WTC11 (cell line): ENCODE data around the gene MAP6D1. TPM values are rescaled to one million over a fixed set of nuclear protein-coding genes. Genes with fewer than 3 reads are reported as not detected.

Experiments
- ATAC-seq: fragments of 200-7000 bp; cut with Tn5 transposase; 2 replicates; pipeline ENCODE4 v1.10.0; 2021; ENCODE audit warnings: mild to moderate bottlenecking, moderate library complexity
- CTCF ChIA-PET: fragments of 300-600 bp; sonication (Branson Sonifier 250); formaldehyde crosslinking; loops from one replicate; lab custom pipeline; 2021; ENCODE audit warnings: antibody characterized with exemption; lab: Charles Lee
- POLR2A ChIA-PET: fragments of 350-600 bp; sonication (Branson Sonifier 250); formaldehyde crosslinking; loops from one replicate; lab custom pipeline; 2021; ENCODE audit warnings: antibody characterized with exemption; lab: Charles Lee
- DNase-seq: peaks from one replicate; pipeline ENCODE4 v3.0.0; 2021; ENCODE audit warnings: low spot score
- H3K27ac Mint-ChIP-seq: 2 replicates; pipeline ENCODE4 v1.8.0; 2021; ENCODE audit warnings: mixed read lengths
- H3K27me3 Mint-ChIP-seq: 2 replicates; pipeline ENCODE4 v1.8.0; 2021; ENCODE audit warnings: low read depth, mild to moderate bottlenecking, moderate library complexity, mixed read lengths
- H3K36me3 Mint-ChIP-seq: 2 replicates; pipeline ENCODE4 v1.8.0; 2021; ENCODE audit warnings: mixed read lengths
- H3K4me1 Mint-ChIP-seq: 2 replicates; pipeline ENCODE4 v1.8.0; 2022; ENCODE audit warnings: mixed read lengths
- H3K4me3 Mint-ChIP-seq: 2 replicates; pipeline ENCODE4 v1.8.0; 2021; ENCODE audit warnings: mild to moderate bottlenecking, moderate library complexity, mixed read lengths
- H3K9me3 Mint-ChIP-seq: 2 replicates; pipeline ENCODE4 v1.8.0; 2021; ENCODE audit warnings: mixed read lengths
- ATF1 ChIP-seq: sonication (generic); formaldehyde crosslinking; IDR thresholded peaks from 2 replicates; pipeline ENCODE4 v1.8.1; 2023; ENCODE audit warnings: mild to moderate bottlenecking, moderate library complexity, missing genetic modification reagents
- CREM ChIP-seq: sonication (generic); formaldehyde crosslinking; IDR thresholded peaks from 2 replicates; pipeline ENCODE4 v1.8.1; 2022; ENCODE audit warnings: mild to moderate bottlenecking, missing genetic modification reagents, moderate library complexity
- ETV6 ChIP-seq: sonication (generic); formaldehyde crosslinking; IDR thresholded peaks from 2 replicates; pipeline ENCODE4 v1.8.1; 2022; ENCODE audit warnings: mild to moderate bottlenecking, missing genetic modification reagents
- JAZF1 ChIP-seq: fragments of 250-450 bp; sonication (Bioruptor Pico); IDR thresholded peaks from 2 replicates; pipeline ENCODE4 v1.9.0; 2021; ENCODE audit warnings: moderate library complexity, mild to moderate bottlenecking, inconsistent platforms
- KAT7 ChIP-seq: sonication (generic); formaldehyde crosslinking; IDR thresholded peaks from 2 replicates; pipeline ENCODE4 v1.8.1; 2023; ENCODE audit warnings: missing genetic modification reagents, mild to moderate bottlenecking, borderline replicate concordance
- NFE2L1 ChIP-seq: sonication (generic); formaldehyde crosslinking; IDR thresholded peaks from 2 replicates; pipeline ENCODE4 v1.8.1; 2023; ENCODE audit warnings: missing genetic modification reagents
- NR2C2 ChIP-seq: sonication (generic); formaldehyde crosslinking; IDR thresholded peaks from 2 replicates; pipeline ENCODE4 v1.8.0; 2022; ENCODE audit warnings: mild to moderate bottlenecking, missing genetic modification reagents
- RELA ChIP-seq: sonication (generic); formaldehyde crosslinking; IDR thresholded peaks from 2 replicates; pipeline ENCODE4 v1.8.1; 2022; ENCODE audit warnings: missing genetic modification reagents, mild to moderate bottlenecking, borderline replicate concordance
- TCF7 ChIP-seq: sonication (generic); formaldehyde crosslinking; IDR thresholded peaks from 2 replicates; pipeline ENCODE4 v1.8.0; 2022; ENCODE audit warnings: mild to moderate bottlenecking, low read depth, missing genetic modification reagents, moderate library complexity
- ZNF232 ChIP-seq: sonication (generic); formaldehyde crosslinking; IDR thresholded peaks from 2 replicates; pipeline ENCODE4 v1.8.0; 2022; ENCODE audit warnings: mild to moderate bottlenecking, missing genetic modification reagents
- ZNF263 ChIP-seq: sonication (generic); formaldehyde crosslinking; IDR thresholded peaks from 2 replicates; pipeline ENCODE4 v1.8.1; 2022; ENCODE audit warnings: low read depth, mild to moderate bottlenecking, moderate library complexity, missing genetic modification reagents
- ZNF416 ChIP-seq: fragments of 250-450 bp; sonication (Bioruptor Pico); IDR thresholded peaks from 2 replicates; pipeline ENCODE4 v1.9.0; 2021; ENCODE audit warnings: mild to moderate bottlenecking, inconsistent platforms
- ZNF423 ChIP-seq: fragments of 250-450 bp; sonication (Bioruptor Pico); IDR thresholded peaks from 2 replicates; pipeline ENCODE4 v2.1.2; 2022; ENCODE audit warnings: mild to moderate bottlenecking, moderate library complexity
- total RNA-seq: library from RNA; stranded (reverse); gene quantifications from 3 replicates; pipeline ENCODE4 v1.2.3, GENCODE V29; 2021
- TF ChIP-seq, protein P1 (sequence below): sonication (generic); formaldehyde crosslinking; IDR thresholded peaks from 2 replicates; pipeline ENCODE4 v1.8.1; 2023; ENCODE audit warnings: mild to moderate bottlenecking, missing genetic modification reagents, moderate library complexity
- TF ChIP-seq, protein P2 (sequence below): sonication (generic); formaldehyde crosslinking; IDR thresholded peaks from 2 replicates; pipeline ENCODE4 v1.8.1; 2023; ENCODE audit warnings: mild to moderate bottlenecking, missing genetic modification reagents, moderate library complexity
- TF ChIP-seq, protein P3 (sequence below): fragments of 250-450 bp; sonication (Bioruptor Pico); conservative IDR thresholded peaks from 2 replicates; pipeline ENCODE4 v1.9.0; 2021; ENCODE audit warnings: mild to moderate bottlenecking
- TF ChIP-seq, protein P4 (sequence below): sonication (generic); formaldehyde crosslinking; IDR thresholded peaks from 2 replicates; pipeline ENCODE4 v1.8.0; 2022; ENCODE audit warnings: mild to moderate bottlenecking, missing genetic modification reagents
- TF ChIP-seq, protein P5 (sequence below): sonication (generic); formaldehyde crosslinking; IDR thresholded peaks from 2 replicates; pipeline ENCODE4 v1.8.0; 2023; ENCODE audit warnings: mild to moderate bottlenecking, missing genetic modification reagents
- TF ChIP-seq, protein P6 (sequence below): sonication (generic); formaldehyde crosslinking; conservative IDR thresholded peaks from 2 replicates; pipeline ENCODE4 v1.8.1; 2023; ENCODE audit warnings: mild to moderate bottlenecking, low read depth, missing genetic modification reagents, moderate library complexity
- TF ChIP-seq, protein P7 (sequence below): sonication (generic); formaldehyde crosslinking; IDR thresholded peaks from 2 replicates; pipeline ENCODE4 v1.8.0; 2023; ENCODE audit warnings: missing genetic modification reagents

MAP6D1 gene
- total RNA-seq, 1 experiment from 2014 or later, result 6.3 TPM

DNA sequence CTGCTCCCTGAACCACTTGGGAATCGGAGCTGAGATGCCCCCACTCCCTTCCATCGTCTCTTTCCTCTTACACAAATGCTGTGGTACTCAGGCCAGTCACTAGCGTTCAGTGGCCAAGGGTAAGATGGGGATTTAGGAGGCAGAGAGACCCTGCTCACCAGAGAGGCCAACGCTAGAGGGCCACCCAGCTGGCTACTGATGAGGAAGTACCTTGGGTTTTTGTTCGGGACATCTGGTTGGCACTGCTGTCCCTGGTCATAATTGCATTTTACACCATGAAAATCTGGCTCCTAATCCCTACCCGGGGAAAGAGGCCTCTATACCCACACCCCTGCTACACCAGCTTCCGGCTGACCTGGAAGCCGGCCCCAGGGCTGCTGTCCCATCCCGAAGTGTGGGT, 7.7 kb downstream of the MAP6D1 start:
- Mint-ChIP-seq H3K27me3 (peaks cover 2% of the 10 kb centered on the region; the same call in 1 of the 2 replicates), H3K36me3 (peaks cover 16% of the 10 kb centered on the region), H3K4me1 (peaks cover 4% of the 10 kb centered on the region; the same call in 1 of the 2 replicates), H3K4me3 (no peak overlapping the region), H3K27ac (no peak overlapping the region), H3K9me3 (no peaks in the 10 kb centered on the region)
- DNase-seq (no peak), ATAC-seq (no peak)
- ChIA-PET POLR2A (no interaction called here), CTCF (interaction anchor here (0.6 kb wide), 1 partner anchor 102 kb away, joined by 3 read pairs; no protein-coding TSS in a partner anchor)
- TF ChIP-seq, protein P1, sequence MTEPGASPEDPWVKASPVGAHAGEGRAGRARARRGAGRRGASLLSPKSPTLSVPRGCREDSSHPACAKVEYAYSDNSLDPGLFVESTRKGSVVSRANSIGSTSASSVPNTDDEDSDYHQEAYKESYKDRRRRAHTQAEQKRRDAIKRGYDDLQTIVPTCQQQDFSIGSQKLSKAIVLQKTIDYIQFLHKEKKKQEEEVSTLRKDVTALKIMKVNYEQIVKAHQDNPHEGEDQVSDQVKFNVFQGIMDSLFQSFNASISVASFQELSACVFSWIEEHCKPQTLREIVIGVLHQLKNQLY (CRISPR knock-in tag), result no peak
- TF ChIP-seq, protein P2, sequence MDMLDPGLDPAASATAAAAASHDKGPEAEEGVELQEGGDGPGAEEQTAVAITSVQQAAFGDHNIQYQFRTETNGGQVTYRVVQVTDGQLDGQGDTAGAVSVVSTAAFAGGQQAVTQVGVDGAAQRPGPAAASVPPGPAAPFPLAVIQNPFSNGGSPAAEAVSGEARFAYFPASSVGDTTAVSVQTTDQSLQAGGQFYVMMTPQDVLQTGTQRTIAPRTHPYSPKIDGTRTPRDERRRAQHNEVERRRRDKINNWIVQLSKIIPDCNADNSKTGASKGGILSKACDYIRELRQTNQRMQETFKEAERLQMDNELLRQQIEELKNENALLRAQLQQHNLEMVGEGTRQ, result no peak
- TF ChIP-seq, protein P3, sequence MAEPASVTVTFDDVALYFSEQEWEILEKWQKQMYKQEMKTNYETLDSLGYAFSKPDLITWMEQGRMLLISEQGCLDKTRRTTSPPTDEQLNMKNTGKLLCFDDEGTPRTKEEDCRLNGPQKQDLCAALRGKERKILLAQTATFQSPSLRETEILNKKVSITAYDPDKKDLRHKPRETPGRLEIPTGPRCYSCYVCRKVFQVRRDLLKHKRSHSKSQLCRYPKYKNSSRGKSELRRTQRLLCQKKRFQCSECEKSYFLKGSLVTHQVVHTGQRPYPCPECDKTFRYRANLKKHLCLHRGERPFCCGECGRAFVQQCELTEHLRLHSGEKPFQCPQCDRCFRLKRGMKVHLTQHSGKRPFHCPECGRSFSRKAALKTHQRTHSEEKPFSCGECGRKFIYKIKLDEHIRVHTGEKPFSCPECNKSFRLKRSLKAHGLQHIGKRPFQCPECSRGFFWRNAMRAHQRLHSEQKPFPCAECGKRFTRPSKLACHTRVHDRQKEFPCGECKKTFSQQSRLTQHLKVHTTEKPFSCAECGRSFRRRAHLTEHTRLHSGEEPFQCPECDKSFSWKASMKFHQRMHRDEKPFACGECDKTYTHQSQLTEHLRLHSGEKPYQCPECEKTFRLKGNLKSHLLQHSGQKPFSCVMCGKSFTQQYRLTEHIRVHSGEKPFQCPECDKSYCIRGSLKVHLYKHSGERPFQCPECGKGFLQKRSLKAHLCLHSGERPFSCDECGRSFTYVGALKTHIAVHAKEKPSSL (CRISPR knock-in tag), result no peak
- TF ChIP-seq, protein P4, sequence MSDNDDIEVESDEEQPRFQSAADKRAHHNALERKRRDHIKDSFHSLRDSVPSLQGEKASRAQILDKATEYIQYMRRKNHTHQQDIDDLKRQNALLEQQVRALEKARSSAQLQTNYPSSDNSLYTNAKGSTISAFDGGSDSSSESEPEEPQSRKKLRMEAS (CRISPR knock-in tag), result no peak
- TF ChIP-seq NFE2L1 (no peak), TCF7 (CRISPR knock-in tag) (no peak), ETV6 (CRISPR knock-in tag) (no peak)
- TF ChIP-seq, protein P5, sequence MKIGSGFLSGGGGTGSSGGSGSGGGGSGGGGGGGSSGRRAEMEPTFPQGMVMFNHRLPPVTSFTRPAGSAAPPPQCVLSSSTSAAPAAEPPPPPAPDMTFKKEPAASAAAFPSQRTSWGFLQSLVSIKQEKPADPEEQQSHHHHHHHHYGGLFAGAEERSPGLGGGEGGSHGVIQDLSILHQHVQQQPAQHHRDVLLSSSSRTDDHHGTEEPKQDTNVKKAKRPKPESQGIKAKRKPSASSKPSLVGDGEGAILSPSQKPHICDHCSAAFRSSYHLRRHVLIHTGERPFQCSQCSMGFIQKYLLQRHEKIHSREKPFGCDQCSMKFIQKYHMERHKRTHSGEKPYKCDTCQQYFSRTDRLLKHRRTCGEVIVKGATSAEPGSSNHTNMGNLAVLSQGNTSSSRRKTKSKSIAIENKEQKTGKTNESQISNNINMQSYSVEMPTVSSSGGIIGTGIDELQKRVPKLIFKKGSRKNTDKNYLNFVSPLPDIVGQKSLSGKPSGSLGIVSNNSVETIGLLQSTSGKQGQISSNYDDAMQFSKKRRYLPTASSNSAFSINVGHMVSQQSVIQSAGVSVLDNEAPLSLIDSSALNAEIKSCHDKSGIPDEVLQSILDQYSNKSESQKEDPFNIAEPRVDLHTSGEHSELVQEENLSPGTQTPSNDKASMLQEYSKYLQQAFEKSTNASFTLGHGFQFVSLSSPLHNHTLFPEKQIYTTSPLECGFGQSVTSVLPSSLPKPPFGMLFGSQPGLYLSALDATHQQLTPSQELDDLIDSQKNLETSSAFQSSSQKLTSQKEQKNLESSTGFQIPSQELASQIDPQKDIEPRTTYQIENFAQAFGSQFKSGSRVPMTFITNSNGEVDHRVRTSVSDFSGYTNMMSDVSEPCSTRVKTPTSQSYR, result no peak

DNA sequence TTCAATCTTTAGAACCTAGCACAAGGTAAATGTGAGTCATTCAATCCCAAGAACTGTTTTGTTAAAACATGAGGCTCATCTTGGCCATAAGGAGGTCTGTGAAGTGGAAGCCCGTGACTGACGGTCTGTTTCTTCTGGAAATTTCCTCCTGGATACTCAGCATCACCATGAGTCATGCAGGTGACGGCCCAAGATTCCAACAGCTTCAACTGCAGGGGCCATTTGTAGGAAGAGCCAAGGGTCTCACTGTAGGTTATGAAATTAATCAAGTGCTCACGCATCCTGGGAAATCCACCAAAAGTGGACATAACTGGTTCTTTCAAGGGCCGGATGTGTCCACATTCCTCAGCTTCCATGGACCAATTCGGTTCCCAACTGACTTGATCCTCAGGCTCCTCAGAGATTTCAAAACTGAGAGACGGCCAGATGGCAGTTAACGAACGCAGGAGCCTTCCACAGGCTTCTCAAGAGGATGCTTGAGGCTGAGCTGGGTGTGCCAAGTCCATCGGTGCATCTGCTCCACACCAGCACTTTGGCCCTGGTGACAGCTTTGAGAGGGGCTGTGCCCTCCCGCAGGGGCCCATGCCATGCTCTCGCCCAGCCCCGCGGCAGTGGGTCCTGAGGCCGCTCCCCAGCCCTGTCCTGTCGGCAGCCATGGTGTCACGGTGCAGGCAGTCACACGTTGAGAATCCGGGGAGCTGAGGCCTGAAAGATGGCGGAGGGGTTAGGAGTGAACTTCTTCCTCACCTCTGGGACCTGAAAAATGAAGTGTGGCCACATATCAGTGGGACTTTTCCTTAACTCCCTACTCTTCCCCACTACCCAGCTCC, 8.5 kb downstream of the MAP6D1 start:
- H3K36me3 Mint-ChIP-seq, result peaks cover 22% of the 10 kb centered on the region
- DNase-seq, result no peak
- ChIA-PET CTCF (interaction anchor here (1.1 kb wide), 1 partner anchor 337 kb away, joined by 3 read pairs; no protein-coding TSS in a partner anchor), POLR2A (no interaction called here)
- H3K4me3 Mint-ChIP-seq, result no peak overlapping the region
- H3K4me1 Mint-ChIP-seq, result no peaks in the 10 kb centered on the region
- no peaks in the 10 kb centered on the region for H3K27me3 Mint-ChIP-seq
- TF ChIP-seq CREM (CRISPR knock-in tag) (no peak), ATF1 (CRISPR knock-in tag) (0 out of 2 replicates have a peak, but pooled peaks have one; percentile 32), ZNF423 (CRISPR knock-in tag) (no peak)
- TF ChIP-seq, all 79 proteins: peak for 1
- ATAC-seq, result no peak
- no peak overlapping the region for H3K27ac Mint-ChIP-seq
- no peaks in the 10 kb centered on the region for H3K9me3 Mint-ChIP-seq

DNA sequence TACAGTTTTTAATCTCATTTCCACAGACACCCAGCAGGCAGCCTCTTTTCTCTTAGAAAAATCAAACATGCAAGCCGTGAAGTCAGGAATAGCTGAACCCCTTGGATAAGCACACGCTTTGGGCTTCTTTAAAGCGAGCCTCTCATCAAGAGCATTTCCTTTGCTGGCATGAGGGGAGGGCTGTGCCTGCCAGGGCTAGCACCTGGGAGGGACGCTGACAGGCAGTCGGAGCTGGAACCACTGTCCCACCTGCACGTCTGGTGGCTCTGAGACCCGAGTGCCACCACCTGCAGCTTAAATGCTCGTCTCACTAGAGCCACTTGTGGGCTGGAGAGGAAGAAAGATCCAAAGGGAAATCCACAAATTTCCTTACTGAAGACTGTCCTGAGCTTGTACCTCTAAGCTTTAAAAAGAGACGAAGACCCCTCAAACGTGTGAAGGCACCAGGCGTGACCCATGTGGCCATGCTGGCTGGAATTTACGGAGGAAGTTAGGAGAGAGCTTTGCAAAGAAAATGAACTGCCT, 9.4 kb downstream of the MAP6D1 start:
- ChIA-PET POLR2A (no interaction called here), CTCF (interaction anchor here (1.0 to 1.2 kb wide), 3 partner anchors 8 to 336 kb away, joined by 3 read pairs; no protein-coding TSS in a partner anchor)
- no peak overlapping the region for H3K4me3 Mint-ChIP-seq
- H3K4me1 Mint-ChIP-seq, result no peaks in the 10 kb centered on the region
- H3K27ac Mint-ChIP-seq, result peak overlapping the region; percentile 21; the same call in 1 of the 2 replicates
- ATAC-seq (no peak), DNase-seq (peak; percentile 7)
- H3K36me3 Mint-ChIP-seq, result peaks cover 31% of the 10 kb centered on the region
- no peaks in the 10 kb centered on the region for H3K27me3 Mint-ChIP-seq
- no peaks in the 10 kb centered on the region for H3K9me3 Mint-ChIP-seq
- TF ChIP-seq, protein P6, sequence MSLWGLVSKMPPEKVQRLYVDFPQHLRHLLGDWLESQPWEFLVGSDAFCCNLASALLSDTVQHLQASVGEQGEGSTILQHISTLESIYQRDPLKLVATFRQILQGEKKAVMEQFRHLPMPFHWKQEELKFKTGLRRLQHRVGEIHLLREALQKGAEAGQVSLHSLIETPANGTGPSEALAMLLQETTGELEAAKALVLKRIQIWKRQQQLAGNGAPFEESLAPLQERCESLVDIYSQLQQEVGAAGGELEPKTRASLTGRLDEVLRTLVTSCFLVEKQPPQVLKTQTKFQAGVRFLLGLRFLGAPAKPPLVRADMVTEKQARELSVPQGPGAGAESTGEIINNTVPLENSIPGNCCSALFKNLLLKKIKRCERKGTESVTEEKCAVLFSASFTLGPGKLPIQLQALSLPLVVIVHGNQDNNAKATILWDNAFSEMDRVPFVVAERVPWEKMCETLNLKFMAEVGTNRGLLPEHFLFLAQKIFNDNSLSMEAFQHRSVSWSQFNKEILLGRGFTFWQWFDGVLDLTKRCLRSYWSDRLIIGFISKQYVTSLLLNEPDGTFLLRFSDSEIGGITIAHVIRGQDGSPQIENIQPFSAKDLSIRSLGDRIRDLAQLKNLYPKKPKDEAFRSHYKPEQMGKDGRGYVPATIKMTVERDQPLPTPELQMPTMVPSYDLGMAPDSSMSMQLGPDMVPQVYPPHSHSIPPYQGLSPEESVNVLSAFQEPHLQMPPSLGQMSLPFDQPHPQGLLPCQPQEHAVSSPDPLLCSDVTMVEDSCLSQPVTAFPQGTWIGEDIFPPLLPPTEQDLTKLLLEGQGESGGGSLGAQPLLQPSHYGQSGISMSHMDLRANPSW (CRISPR knock-in tag), result no peak
- no peak for TF ChIP-seq KAT7 (CRISPR knock-in tag)
- TF ChIP-seq ZNF232, result no peak
- no peak for TF ChIP-seq CREM (CRISPR knock-in tag)
- no peak for TF ChIP-seq ZNF423 (CRISPR knock-in tag)
- no peak for TF ChIP-seq ZNF263
- no peak for TF ChIP-seq RELA (CRISPR knock-in tag)
- TF ChIP-seq JAZF1 (CRISPR knock-in tag), result no peak
- TF ChIP-seq NR2C2 (CRISPR knock-in tag), result no peak
- no peak for TF ChIP-seq ZNF416
- TF ChIP-seq, protein P7, sequence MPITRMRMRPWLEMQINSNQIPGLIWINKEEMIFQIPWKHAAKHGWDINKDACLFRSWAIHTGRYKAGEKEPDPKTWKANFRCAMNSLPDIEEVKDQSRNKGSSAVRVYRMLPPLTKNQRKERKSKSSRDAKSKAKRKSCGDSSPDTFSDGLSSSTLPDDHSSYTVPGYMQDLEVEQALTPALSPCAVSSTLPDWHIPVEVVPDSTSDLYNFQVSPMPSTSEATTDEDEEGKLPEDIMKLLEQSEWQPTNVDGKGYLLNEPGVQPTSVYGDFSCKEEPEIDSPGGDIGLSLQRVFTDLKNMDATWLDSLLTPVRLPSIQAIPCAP (CRISPR knock-in tag), result no peak
